Esophagus squamous epithelium (tissue), 5 donors: Measurements from ENCODE around the gene INHA. TPM values are rescaled to one million over a fixed set of nuclear protein-coding genes. Genes with fewer than 3 reads are reported as not detected.

Source experiments
- DNase-seq: peaks from one replicate; lab custom pipeline; 2025; lab: John Stamatoyannopoulos, UW
- H3K27ac ChIP-seq, 4 donors: fragments of 200-600 bp; sonication (generic); one replicate each; pipeline ENCODE4 v1.5.1; 2016 to 2019; ENCODE audit warnings: mild to moderate bottlenecking in 1 of 4
- H3K27me3 ChIP-seq, 4 donors: fragments of 200-600 bp; sonication (generic); 1 replicate in 3 of 4; 2 replicates in 1 of 4; pipeline versions ENCODE4 v1.5.1 to v1.6.0; 2017 to 2021; ENCODE audit warnings: antibody characterized with exemption in 1 of 4
- H3K36me3 ChIP-seq, 3 donors: fragments of 200-600 bp; sonication (generic); one replicate each; pipeline ENCODE4 v1.5.1; 2016 to 2019
- H3K4me1 ChIP-seq, 3 donors: fragments of 200-600 bp; sonication (generic); one replicate each; pipeline ENCODE4 v1.5.1; 2017 to 2019
- H3K4me3 ChIP-seq, 4 donors: fragments of 200-600 bp; sonication (generic); 1 replicate in 3 of 4; 2 replicates in 1 of 4; pipeline ENCODE4 v1.5.1; 2016 to 2019; ENCODE audit warnings: mild to moderate bottlenecking in 2 of 4, moderate library complexity in 1 of 4
- H3K9me3 ChIP-seq, 3 donors: fragments of 200-600 bp; sonication (generic); one replicate each; pipeline ENCODE4 v1.5.1; 2016 to 2019
- CTCF ChIP-seq, 6 experiments: fragments of 450-650 bp in 4 of 6; fragments of 200-600 bp in 2 of 6; sonication (generic) in 2 of 6; IDR thresholded peaks; one replicate each; pipeline ENCODE4 v1.5.1; 2016 to 2019; ENCODE audit warnings: antibody characterized with exemption in 6 of 6, mild to moderate bottlenecking in 4 of 6, moderate library complexity in 4 of 6
- POLR2A ChIP-seq, 4 donors: fragments of 450-650 bp; IDR thresholded peaks; one replicate each; pipeline ENCODE4 v1.6.1; 2017; ENCODE audit warnings: antibody characterized with exemption in 4 of 4, mild to moderate bottlenecking in 4 of 4, moderate library complexity in 3 of 4
- whole genome bisulfite sequencing, 2 donors: methylation state at CpG; one replicate each; pipeline ENCODE4 v1.1.5; 2018; 5-methylcytosine and 5-hydroxymethylcytosine counted together
- intact Hi-C: fragments of 100-400 bp; cut with DNase I; formaldehyde crosslinking; loops from one replicate; pipeline ENCODE4 v1.15.0; 2022
- total RNA-seq, 4 donors: library from RNA; depleted of rRNA; stranded (reverse); fragments of >200 nt; gene quantifications; one replicate each; pipeline ENCODE4 v1.1.0, GENCODE V29; 2016
- donor health status: DM: yes; HTN: yes; CAD: no.

Gene INHA
- total RNA-seq, 4 donors from 2014 or later, result not detected

- peak; percentile 21 to 85 (median 34) for TF ChIP-seq CTCF (IDR thresholded peaks at IDR 0.05)
- TF ChIP-seq POLR2A (IDR thresholded peaks at IDR 0.05), result no peak
- Histone ChIP-seq H3K9me3 (no peaks in the 10 kb centered on the region), H3K4me3 (no peak overlapping the region), H3K27me3 (no peaks in the 10 kb centered on the region), H3K4me1 (peaks cover 0 to 7% (median 0%) of the 10 kb centered on the region in 3 donors), H3K27ac (no peak overlapping the region), H3K36me3 (peaks cover 0 to 26% (median 0%) of the 10 kb centered on the region in 3 donors)
- DNase-seq, result no peak
- intact Hi-C loops, result no loop called here
- WGBS, 2 donors, result 33 to 40% methylated on average over 4 to 5 of the region's 8 CpGs
Observed at GRCh38 chr2:219560037-219560892, 11.8 kb upstream of the INHA start.

GRCh38 chr2:219560893-219561178 lies 11.3 kb upstream of the INHA start:
- no peak overlapping the region for H3K4me3 ChIP-seq
- no peak overlapping the region for H3K27ac ChIP-seq
- TF ChIP-seq POLR2A (IDR thresholded peaks at IDR 0.05) (no peak), CTCF (IDR thresholded peaks at IDR 0.05) (no peak)
- no peaks in the 10 kb centered on the region for H3K27me3 ChIP-seq
- 69 to 75% methylated on average over 2 to 3 of the region's 3 CpGs for WGBS, 2 donors
- intact Hi-C loops, result no loop called here
- H3K4me1 ChIP-seq, result peaks cover 0 to 7% (median 0%) of the 10 kb centered on the region in 3 donors
- peaks cover 0 to 25% (median 0%) of the 10 kb centered on the region in 3 donors for H3K36me3 ChIP-seq
- H3K9me3 ChIP-seq, result no peaks in the 10 kb centered on the region
- no peak for DNase-seq

GRCh38 chr2:219561179-219562048 lies 10.7 kb upstream of the INHA start:
- no peak for DNase-seq
- intact Hi-C loops, result no loop called here
- 78 to 82% methylated on average over 16 to 22 of the region's 24 CpGs for WGBS, 2 donors

GRCh38 chr2:219562049-219563020 lies 9.8 kb upstream of the INHA start:
- intact Hi-C loops, result no loop called here
- DNase-seq, result no peak
- 73 to 79% methylated on average over 5 to 22 of the region's 35 CpGs for WGBS, 2 donors
- H3K9me3 ChIP-seq, result no peaks in the 10 kb centered on the region
- no peaks in the 10 kb centered on the region for H3K27me3 ChIP-seq
- TF ChIP-seq CTCF (IDR thresholded peaks at IDR 0.05) (no peak), POLR2A (IDR thresholded peaks at IDR 0.05) (no peak)
- peaks cover 0 to 36% (median 0%) of the 10 kb centered on the region in 3 donors for H3K36me3 ChIP-seq
- H3K4me1 ChIP-seq, result peaks cover 0 to 7% (median 0%) of the 10 kb centered on the region in 3 donors
- H3K27ac ChIP-seq, result no peak overlapping the region
- H3K4me3 ChIP-seq, result no peak overlapping the region

More at GRCh38 chr2:219561179-219562048, 10.7 kb upstream of the INHA start:
- Histone ChIP-seq H3K36me3 (peaks cover 0 to 27% (median 0%) of the 10 kb centered on the region in 3 donors), H3K4me3 (no peak overlapping the region), H3K9me3 (no peaks in the 10 kb centered on the region), H3K27ac (no peak overlapping the region), H3K4me1 (peaks cover 0 to 7% (median 0%) of the 10 kb centered on the region in 3 donors), H3K27me3 (no peaks in the 10 kb centered on the region)
- no peak for TF ChIP-seq CTCF (IDR thresholded peaks at IDR 0.05)
- no peak for TF ChIP-seq POLR2A (IDR thresholded peaks at IDR 0.05)
